ENCODE data around the gene ISYNA1.
A peak's percentile ranks its signal among the peaks of the same experiment; 100 is the strongest.

ISYNA1 gene

GRCh38 chr19:18390065-18390907 is 47.6 kb downstream of the ISYNA1 start:
- no peak for DNase-seq

- DNase-seq: no peak
Measured at GRCh38 chr19:18389726-18390064, 48.2 kb downstream of the ISYNA1 start.

- DNase-seq: no peak
Measured at GRCh38 chr19:18388960-18389725, 48.8 kb downstream of the ISYNA1 start.

GRCh38 chr19:18388100-18388959 is 49.6 kb downstream of the ISYNA1 start:
- peak; percentile 90 for DNase-seq

- no peak for DNase-seq
Measured at GRCh38 chr19:18386543-18387271, 51.2 kb downstream of the ISYNA1 start.

GRCh38 chr19:18385675-18386542 is 52.0 kb downstream of the ISYNA1 start, which contains the start of gene GDF15:
Gene GDF15, plus strand, starts transcription at chr19:18386158. Its CDS starts 32 bp downstream, at chr19:18386190.
- DNase-seq: peak; percentile 46

GRCh38 chr19:18385359-18385674 is 52.6 kb downstream of the ISYNA1 start:
- DNase-seq: no peak

GRCh38 chr19:18384775-18385174 is 53.2 kb downstream of the ISYNA1 start:
- no peak for DNase-seq

All from femur (tissue), 1 donor.